A172 (cell line): ENCODE data around the gene TACR2. TPM values are rescaled to one million over a fixed set of nuclear protein-coding genes. Genes with fewer than 3 reads are reported as not detected.
A peak's percentile ranks its signal among the peaks of the same experiment; 100 is the strongest.
"Not testable (repeated sequence)": the region's sequence is repeated elsewhere in the genome, so short reads cannot be mapped to it uniquely, and the experiment has no call there.

ENCODE experiments used
- DNase-seq: peaks from one replicate; pipeline ENCODE4 v3.0.0-alpha.2; 2015; ENCODE audit warnings: low spot score
- total RNA-seq: library from RNA; depleted of rRNA; stranded (reverse); fragments of >200 nt; shearing (Covaris generic); gene quantifications from 2 replicates; pipeline ENCODE4 v1.2.3, GENCODE V29; 2014

Gene TACR2
- total RNA-seq, 1 experiment from 2014 or later: not detected

GRCh38 chr10:69450395-69450794 lies 33.7 kb upstream of the TACR2 start:
- DNase-seq: not testable (repeated sequence)

GRCh38 chr10:69449841-69450240 lies 33.1 kb upstream of the TACR2 start:
- peak; percentile 77 for DNase-seq

- DNase-seq: peak; percentile 79
These were observed 30.0 kb upstream of the TACR2 start for GRCh38 chr10:69446650-69447151.

GRCh38 chr10:69446229-69446628 lies 29.5 kb upstream of the TACR2 start:
- no peak for DNase-seq

DNA sequence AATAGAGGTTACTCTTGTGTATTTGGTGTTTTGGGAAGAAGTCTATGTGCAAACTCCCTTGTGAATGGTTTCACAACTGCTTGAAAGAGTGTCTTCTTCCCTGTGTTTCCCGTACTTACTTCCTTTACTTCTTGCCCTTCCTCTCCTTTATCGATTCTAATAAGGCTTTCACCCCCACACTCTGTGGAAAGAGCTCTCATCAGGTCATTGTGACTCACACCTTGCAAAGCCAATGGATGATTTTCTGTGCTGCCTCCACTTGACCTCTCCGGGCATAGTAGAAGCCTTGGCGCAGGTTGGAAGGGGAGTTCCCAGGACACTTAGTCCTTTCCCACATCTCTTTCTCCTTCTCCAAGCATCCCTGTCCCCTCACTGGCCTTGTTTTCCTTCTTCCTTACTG lies 28.3 kb upstream of the TACR2 start:
- DNase-seq: peak; percentile 66

- DNase-seq: no peak
These were observed 26.6 kb upstream of the TACR2 start for GRCh38 chr10:69443354-69443753.

- peak; percentile 81 for DNase-seq
These were observed 23.2 kb upstream of the TACR2 start for GRCh38 chr10:69439813-69440506.

- DNase-seq: peak; percentile 93
These were observed 22.6 kb upstream of the TACR2 start for GRCh38 chr10:69439350-69439739.

DNA sequence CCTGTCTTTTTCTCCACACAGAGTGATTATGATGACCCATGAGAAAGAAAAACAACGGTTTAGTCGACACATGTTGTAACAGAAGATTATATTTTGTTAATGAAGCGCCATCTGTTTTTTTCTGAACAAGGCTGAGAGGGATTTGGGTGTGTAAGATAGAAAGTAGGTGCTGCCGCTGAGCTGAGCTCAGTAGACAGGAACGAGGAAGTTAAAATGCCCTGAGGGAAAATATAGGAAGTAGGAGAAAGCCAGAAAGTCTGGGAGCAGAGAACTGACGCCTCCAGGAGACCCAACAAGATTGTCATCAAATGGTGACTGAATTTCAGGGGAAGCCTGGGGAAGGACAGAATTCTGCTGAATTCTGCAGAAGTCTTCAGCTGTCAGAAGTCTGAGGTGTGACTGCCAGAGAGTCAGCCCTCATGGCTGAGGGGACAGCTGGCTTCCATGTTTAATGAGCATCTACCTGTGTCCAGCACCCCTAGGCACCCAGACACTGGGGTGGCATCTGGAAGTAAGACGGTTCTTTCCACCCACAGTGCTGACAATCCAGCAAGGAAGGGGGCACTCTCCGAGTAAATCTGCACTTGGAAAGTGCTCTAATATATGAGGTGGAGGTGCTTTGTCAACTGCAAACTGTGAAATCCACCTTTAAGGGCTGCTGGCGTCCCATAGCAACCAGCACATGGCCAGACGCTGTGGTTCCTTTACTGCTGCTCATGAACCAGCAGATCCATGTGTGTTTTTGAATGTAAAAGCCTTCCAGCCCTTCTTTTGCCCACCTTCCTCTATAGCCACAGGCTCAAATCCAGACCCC lies 22.0 kb upstream of the TACR2 start:
- peak; percentile 78 for DNase-seq

DNA sequence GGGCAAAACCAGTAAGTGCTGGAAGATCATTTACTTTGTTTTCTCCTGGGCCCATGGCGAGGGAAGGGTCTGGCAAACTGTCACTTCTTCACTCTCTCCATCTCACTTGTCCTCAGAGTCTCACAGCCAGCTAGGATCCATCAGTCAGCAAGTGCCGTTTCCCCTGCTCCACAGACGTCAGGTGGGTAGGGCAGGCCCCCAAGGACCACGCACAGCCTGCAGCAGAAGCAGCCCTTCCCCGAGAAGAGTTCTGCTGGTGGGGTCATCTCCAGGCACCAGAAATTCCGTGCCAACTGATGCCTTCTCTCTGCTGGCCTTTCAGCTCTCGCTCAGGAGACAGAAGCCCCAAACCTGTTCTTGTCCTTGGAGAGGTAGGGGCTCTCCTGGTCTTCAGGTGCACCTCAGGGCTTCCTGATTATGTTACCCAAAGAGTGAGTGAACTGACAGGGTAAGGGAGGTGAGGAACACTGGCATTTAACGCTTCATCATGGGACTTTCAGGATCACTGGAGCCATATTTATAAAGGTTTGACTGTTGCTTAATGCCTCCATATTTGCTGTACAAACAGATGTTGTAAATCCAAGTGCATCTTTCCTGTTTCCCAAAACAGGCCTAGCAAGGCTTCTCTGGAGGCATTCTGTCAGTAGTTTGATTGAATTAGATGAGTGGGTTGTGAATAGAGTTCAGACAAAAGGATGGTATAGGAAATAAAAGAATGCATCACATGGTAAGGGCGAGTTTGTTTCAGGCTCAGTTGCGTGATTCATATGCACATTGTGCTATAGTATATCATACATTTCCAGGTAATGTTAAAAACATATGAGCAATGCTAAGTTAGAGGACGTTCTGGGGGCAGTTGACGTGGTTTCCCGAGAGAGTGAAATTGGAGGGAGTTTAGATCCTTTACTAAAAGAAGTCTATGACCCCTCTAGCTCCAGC lies 20.9 kb upstream of the TACR2 start:
- DNase-seq: no peak

DNA sequence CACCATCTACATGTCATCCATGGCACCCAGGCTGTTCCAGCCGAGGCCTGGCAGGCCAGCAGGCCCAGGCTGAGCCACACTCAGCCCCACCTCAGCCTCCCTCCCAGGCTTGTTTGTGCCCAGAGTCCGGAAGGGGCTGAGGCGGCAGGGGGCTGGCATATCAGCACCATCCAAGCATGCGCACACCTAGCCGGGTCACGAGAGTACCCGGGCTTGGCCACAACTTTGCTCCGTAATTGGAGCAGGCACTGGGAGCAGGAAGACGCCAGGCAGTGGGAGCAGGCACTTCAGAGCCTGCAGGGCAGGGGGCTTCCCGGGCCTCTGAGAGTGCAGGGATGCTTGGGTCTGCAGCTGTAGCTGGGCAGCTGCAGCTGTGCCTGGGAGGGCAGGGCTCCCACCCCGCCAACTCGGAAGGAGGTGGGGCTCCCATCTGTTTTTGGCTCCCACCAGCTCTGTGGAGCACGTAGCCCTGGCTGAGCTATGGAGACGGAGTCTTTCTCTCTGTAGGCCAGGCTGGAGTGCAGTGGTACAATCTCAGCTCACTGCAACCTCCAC lies 19.3 kb upstream of the TACR2 start:
- DNase-seq: no peak

DNA sequence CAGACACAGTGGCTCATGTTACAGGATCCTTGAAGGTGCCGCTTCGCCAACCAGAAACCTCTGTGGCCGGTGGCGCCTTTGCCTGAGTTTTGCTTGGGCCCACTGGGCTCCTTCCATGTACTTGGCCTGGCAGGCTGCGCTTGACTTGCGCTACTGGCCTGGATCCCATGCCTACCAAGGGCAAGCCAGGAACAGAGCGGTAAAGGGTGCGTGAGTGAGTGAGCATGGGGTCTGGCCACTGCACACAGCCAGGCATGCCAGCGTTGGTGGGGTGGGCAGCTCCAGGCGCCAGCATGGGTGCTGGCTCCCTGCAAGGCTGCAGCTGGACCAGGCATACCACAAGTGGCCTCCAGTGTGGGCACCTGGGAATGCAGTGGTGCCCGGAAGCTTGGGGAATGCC lies 18.2 kb upstream of the TACR2 start:
- no peak for DNase-seq

GRCh38 chr10:69434169-69434568 lies 17.5 kb upstream of the TACR2 start:
- DNase-seq: peak; percentile 52

DNA sequence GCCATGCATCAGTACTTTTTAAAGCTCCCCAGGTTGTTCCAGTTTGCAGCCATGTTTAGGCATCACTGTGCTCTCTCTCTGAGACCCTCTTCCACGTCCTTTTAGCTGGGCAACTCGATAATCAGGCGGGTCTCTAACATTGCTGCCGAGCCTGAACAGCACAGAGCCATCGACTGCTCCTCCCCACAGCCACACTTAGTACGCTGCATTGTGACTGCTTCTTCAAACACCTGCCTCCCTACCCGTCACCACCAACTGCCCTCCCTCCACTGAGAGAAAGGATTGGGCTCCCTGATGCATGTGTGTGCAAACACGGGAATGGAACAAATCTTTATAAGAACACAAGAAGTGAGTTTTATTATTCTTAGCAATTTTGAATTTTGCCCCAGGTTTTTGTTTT lies 11.4 kb upstream of the TACR2 start:
- no peak for DNase-seq

- DNase-seq: no peak
These were observed 9.6 kb upstream of the TACR2 start for GRCh38 chr10:69426376-69426727.

- no peak for DNase-seq
These were observed 9.0 kb upstream of the TACR2 start for GRCh38 chr10:69425511-69426298.

GRCh38 chr10:69425041-69425440 lies 8.3 kb upstream of the TACR2 start:
- DNase-seq: no peak

GRCh38 chr10:69422676-69423075 lies 6.0 kb upstream of the TACR2 start:
- DNase-seq: no peak

DNA sequence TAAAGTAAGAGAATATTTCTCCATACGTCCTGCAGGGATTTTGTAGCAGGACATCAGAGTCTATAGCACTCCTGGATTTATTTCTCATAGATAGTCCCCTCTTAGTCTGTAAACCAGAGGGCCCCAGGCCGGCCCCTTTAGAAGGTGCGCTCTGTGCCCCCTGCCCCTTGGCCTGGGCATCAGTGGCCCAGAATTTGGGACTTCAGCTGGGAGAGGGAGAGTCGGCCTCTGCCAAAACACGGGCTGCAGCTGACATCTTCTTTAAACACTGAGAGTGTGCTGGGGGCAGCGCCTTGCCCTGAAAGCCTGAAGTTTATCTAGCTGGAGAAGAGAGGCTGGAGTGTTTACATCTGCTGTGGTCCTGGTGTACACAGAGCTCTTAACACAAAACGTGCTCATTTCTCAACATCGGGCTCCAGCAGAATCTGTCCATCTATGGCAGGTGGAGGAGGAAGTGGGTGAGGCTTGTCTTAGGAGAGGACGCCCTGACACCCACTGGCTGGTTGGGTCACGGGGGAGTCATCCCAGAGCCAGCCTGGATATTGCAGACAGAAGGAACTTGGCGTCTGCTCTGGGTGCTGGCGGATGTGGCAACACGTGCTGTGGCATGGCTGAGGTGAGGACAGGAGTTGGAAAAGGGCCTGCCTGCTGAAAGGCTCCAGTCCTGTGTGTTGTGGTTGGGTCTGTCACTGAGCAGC lies 5.0 kb upstream of the TACR2 start:
- DNase-seq: no peak

DNA sequence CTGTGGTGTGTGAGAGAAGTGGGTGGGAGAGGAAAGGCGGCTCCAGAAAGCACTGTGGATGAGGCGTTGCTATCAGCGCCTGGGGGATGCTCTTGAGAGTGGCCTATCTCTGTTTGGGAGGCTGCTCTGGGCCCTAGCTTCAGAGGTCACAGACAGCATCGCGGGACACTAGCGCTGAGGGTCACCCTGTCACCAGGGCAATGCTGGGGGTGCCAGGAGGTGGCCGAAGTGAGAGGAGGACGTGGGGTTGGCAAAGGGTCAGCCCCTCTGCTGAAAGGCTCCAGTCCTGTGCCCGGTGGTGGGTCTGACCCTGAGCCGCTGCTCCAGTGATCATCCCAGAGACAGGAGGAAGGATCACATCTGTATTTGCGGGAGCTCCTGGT lies 3.0 kb upstream of the TACR2 start:
- no peak for DNase-seq
